Fibroblast of lung (primary cell): ENCODE data around the gene VPS51. TPM values are rescaled to one million over a fixed set of nuclear protein-coding genes. Genes with fewer than 3 reads are reported as not detected.

Experiments
- DNase-seq, 2 donors: peaks; one replicate each; pipeline versions ENCODE4 v3.0.0 to v3.0.0-alpha.2; 2010; ENCODE audit warnings: low read depth in 2 of 2
- H2AFZ ChIP-seq: 2 replicates; pipeline ENCODE4 v1.5.1; 2012; ENCODE audit warnings: low read length, control low read depth, inconsistent platforms
- H3K27ac ChIP-seq: 2 replicates; pipeline ENCODE4 v1.5.1; 2011; ENCODE audit warnings: low read length, control low read depth; ENCODE audit not compliant: insufficient read depth
- H3K27me3 ChIP-seq: 2 replicates; pipeline ENCODE4 v1.5.1; 2011; ENCODE audit warnings: mild to moderate bottlenecking, low read length; ENCODE audit not compliant: control insufficient read depth, insufficient read depth
- H3K36me3 ChIP-seq: 2 replicates; pipeline ENCODE4 v1.5.1; 2011; ENCODE audit warnings: low read length; ENCODE audit not compliant: control insufficient read depth, insufficient read depth
- H3K4me1 ChIP-seq: 2 replicates; pipeline ENCODE4 v1.5.1; 2011; ENCODE audit warnings: low read length; ENCODE audit not compliant: control insufficient read depth, insufficient read depth; ENCODE audit errors: extremely low read depth
- H3K4me2 ChIP-seq: 2 replicates; pipeline ENCODE4 v1.5.1; 2011; ENCODE audit warnings: low read length, control low read depth; ENCODE audit not compliant: insufficient read depth; ENCODE audit errors: extremely low read depth
- H3K4me3 ChIP-seq, 4 experiments: fragments of 200-600 bp in 1 of 4; sonication (generic) in 1 of 4; replicated peaks in 1 of 4; 2 replicates each; pipeline ENCODE4 v1.5.1; 2011 to 2016; ENCODE audit warnings: low read length in 4 of 4, low read depth in 3 of 4, mild to moderate bottlenecking in 3 of 4, control low read depth in 2 of 4, inconsistent platforms in 1 of 4, mixed read lengths in 1 of 4; ENCODE audit not compliant: insufficient read depth in 1 of 4; ENCODE audit errors: control extremely low read depth in 1 of 4
- H3K79me2 ChIP-seq: 2 replicates; pipeline ENCODE4 v1.5.1; 2012; ENCODE audit warnings: mild to moderate bottlenecking, low read length, inconsistent platforms; ENCODE audit not compliant: control insufficient read depth, insufficient read depth
- H3K9ac ChIP-seq: 2 replicates; pipeline ENCODE4 v1.5.1; 2011; ENCODE audit warnings: mild to moderate bottlenecking, low read length, control low read depth; ENCODE audit not compliant: insufficient read depth
- H3K9me3 ChIP-seq: 2 replicates; pipeline ENCODE4 v1.5.1; 2012; ENCODE audit warnings: low read depth, low read length; ENCODE audit not compliant: control insufficient read depth, insufficient read depth
- H4K20me1 ChIP-seq: 2 replicates; pipeline ENCODE4 v1.5.1; 2011; ENCODE audit warnings: low read length; ENCODE audit not compliant: control insufficient read depth, insufficient read depth; ENCODE audit errors: extremely low read depth
- CTCF ChIP-seq, 2 donors: IDR thresholded peaks in 1 of 2; conservative IDR thresholded peaks in 1 of 2; 1 replicate in 1 of 2; 2 replicates in 1 of 2; pipeline ENCODE4 v1.5.1; 2011 to 2012; ENCODE audit warnings: low read length in 2 of 2, control low read depth in 1 of 2, inconsistent platforms in 1 of 2, low read depth in 1 of 2, mild to moderate bottlenecking in 1 of 2
- EZH2 ChIP-seq: IDR thresholded peaks from 2 replicates; pipeline ENCODE4 v1.5.1; 2012; ENCODE audit warnings: low read length, control low read depth, mild to moderate bottlenecking; ENCODE audit errors: missing control alignments
- polyA plus RNA-seq, 2 donors: library from polyadenylated mRNA; depleted of rRNA in 1 of 2; stranded (reverse) in 1 of 2; unstranded in 1 of 2; fragments of >200 nt; gene quantifications; 2 replicates each; pipeline ENCODE4 v1.2.1, GENCODE V29; 2011 to 2012; ENCODE audit warnings: missing spikeins in 1 of 2
- total RNA-seq: library from RNA; depleted of rRNA; stranded (reverse); fragments of >200 nt; gene quantifications from 2 replicates; pipeline ENCODE4 v1.2.1, GENCODE V29; 2014

VPS51 gene
- total and polyA plus RNA-seq, 2 donors (not counting 1 experiment from before 2014, with no cell fraction given): 22.0 to 144 TPM

- no peaks in the 10 kb centered on the region for H3K27me3 ChIP-seq
- peaks cover 21% of the 10 kb centered on the region for H3K36me3 ChIP-seq
- peak within 1 kb of the TSS; percentile 82 for H2AFZ ChIP-seq
- peak within 1 kb of the TSS; percentile 95 for H3K27ac ChIP-seq
- H3K9me3 ChIP-seq: no peaks in the 10 kb centered on the region
- H3K79me2 ChIP-seq: peaks cover 25% of the 10 kb centered on the region
- peaks cover 10% of the 10 kb centered on the region for H3K4me1 ChIP-seq
- peak; percentile 87 to 89 for DNase-seq
- H3K9ac ChIP-seq: peak within 1 kb of the TSS; percentile 86
- no peaks in the 10 kb centered on the region for H4K20me1 ChIP-seq
- peak within 1 kb of the TSS; percentile 100 for H3K4me2 ChIP-seq
- TF ChIP-seq EZH2 (no peak), CTCF (conservative IDR thresholded peaks at IDR 0.05 in 1 of 2, IDR thresholded peaks at IDR 0.05 in 1 of 2; ENCODE audit: low read depth in 1 of 2, low read length in 2 of 2) (no peak)
- peak within 1 kb of the TSS; percentile 78 to 95 (median 86) for H3K4me3 ChIP-seq
Measured at GRCh38 chr11:65134240-65134951, 38.4 kb downstream of the VPS51 start, which contains the start of gene SYVN1. Gene SYVN1, minus strand, starts transcription at chr11:65134519. Its CDS starts 918 bp downstream, at chr11:65133601.

DNA sequence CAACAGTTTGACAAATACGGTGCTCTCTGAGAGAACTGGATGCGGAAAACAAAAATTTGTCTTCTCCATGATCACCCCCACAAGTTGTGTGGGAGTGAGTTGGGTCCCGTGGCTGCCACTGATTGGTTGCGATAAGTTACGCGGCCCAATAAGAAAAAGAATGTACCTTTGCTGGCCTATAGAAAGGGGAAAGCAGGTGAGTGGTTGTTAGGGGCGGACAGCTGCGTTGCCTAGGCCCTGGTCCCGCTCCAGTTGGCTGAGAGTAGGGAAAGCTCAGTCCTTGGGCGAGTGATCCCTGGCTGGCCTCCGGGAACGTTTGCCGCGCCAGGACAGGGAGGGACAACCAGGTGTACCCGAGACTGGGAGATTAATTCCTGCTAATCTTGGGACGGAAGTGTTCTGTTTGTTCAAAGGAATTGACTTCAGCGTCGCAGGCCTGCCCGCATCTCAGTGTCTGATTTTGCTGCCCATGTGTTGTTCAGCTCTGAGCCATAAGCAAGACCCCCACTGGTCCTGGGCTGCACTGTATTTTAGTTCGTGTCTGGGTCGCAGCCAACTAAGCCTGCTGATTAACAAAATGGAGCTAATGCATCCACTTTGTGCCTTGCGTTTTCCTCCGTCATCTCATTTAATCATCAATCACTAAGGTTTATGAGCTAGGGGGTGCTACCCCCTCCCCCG, 39.1 kb downstream of the VPS51 start:
- Histone ChIP-seq H3K4me3 (peak overlapping the region; percentile 78 to 95 (median 86)), H3K4me2 (peak overlapping the region; percentile 100), H4K20me1 (no peaks in the 10 kb centered on the region), H3K27ac (peak overlapping the region; percentile 95), H3K36me3 (peaks cover 18% of the 10 kb centered on the region), H2AFZ (peak overlapping the region; percentile 82), H3K27me3 (no peaks in the 10 kb centered on the region), H3K4me1 (peaks cover 10% of the 10 kb centered on the region), H3K9ac (peak overlapping the region; percentile 86), H3K79me2 (peaks cover 25% of the 10 kb centered on the region), H3K9me3 (no peaks in the 10 kb centered on the region)
- TF ChIP-seq EZH2 (no peak), CTCF (conservative IDR thresholded peaks at IDR 0.05 in 1 of 2, IDR thresholded peaks at IDR 0.05 in 1 of 2; ENCODE audit: low read depth in 1 of 2, low read length in 2 of 2) (no peak)
- peak; percentile 95 to 99 for DNase-seq

DNA sequence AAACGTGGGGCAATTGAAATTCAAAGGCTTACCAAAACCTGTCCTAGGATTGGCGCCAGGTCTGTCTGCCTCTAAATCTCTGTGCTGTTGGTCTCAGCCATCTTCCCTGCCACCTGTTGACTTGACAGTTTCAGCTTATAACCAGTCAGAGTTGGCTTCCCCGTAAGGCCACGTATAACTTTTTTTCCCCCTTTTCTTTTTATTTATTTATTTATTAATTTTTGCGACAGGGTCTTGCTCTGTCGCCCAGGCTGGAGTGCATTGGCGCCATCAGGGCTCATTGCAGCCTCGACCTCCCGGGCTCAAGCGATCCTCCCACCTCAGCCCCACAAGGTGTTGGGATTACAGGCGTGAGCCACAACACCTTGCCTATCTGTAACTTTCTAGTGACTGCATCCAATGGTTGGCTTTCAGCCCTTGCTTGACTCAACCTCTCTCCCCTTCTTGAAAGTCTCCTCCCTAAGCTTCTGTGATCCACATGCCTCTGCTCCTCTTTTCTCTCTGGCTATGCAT, 39.7 kb downstream of the VPS51 start:
- Histone ChIP-seq H3K27ac (peak overlapping the region; percentile 95), H3K4me2 (peak overlapping the region; percentile 100), H3K9me3 (no peaks in the 10 kb centered on the region), H3K4me3 (peak overlapping the region; percentile 78 to 95 (median 86)), H4K20me1 (no peaks in the 10 kb centered on the region), H3K27me3 (peaks cover 4% of the 10 kb centered on the region), H3K9ac (peak overlapping the region; percentile 51), H2AFZ (no peak overlapping the region), H3K79me2 (peaks cover 25% of the 10 kb centered on the region), H3K4me1 (peaks cover 10% of the 10 kb centered on the region), H3K36me3 (peaks cover 17% of the 10 kb centered on the region)
- no peak for DNase-seq
- TF ChIP-seq EZH2 (no peak), CTCF (conservative IDR thresholded peaks at IDR 0.05 in 1 of 2, IDR thresholded peaks at IDR 0.05 in 1 of 2; ENCODE audit: low read depth in 1 of 2, low read length in 2 of 2) (no peak)
